ENCODE data around the gene PLCH2.

The PLCH2 gene

DNA sequence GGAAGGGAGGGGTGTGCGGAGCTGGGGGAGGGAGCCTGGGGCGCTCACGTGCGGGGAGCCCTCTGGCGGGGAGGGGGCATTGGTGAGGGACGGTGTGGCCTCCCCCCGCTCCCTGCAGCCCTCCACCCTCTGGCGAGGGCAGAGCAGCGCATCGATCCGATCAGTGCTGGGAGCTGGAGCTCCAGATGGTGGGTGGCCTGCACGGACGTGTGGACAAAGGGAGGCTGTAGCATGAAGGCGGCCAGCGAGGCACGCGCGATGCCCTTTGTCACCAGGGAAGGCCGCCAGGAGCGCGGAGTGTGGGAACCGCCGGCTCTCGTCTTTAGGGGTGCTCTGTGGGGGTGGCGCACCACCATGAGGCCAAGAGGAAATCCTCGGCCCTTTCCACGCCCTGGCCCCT is 59.4 kb downstream of the PLCH2 start:
- no peak for TF ChIP-seq FOXP2 (optimal IDR thresholded peaks at IDR 0.05; ENCODE audit: control extremely low read depth, extremely low read length, insufficient read depth)
- no peak for TF ChIP-seq POLR2AphosphoS5 (IDR thresholded peaks at IDR 0.05; ENCODE audit: borderline replicate concordance, low read depth, low read length)
- no peak for TF ChIP-seq EZH2 (IDR thresholded peaks at IDR 0.05)
- H3K4me3 ChIP-seq: no peak overlapping the region
- no peak for DNase-seq (ENCODE audit: low read depth, low spot score)
- H3K9ac ChIP-seq (ENCODE audit: insufficient read length): no peak overlapping the region
- H3K9me3 ChIP-seq (ENCODE audit: low read depth, low read length): no peaks in the 10 kb centered on the region
- H3K36me3 ChIP-seq (ENCODE audit: insufficient read depth, low read length): no peaks in the 10 kb centered on the region
- H3K27ac ChIP-seq: no peak overlapping the region

DNA sequence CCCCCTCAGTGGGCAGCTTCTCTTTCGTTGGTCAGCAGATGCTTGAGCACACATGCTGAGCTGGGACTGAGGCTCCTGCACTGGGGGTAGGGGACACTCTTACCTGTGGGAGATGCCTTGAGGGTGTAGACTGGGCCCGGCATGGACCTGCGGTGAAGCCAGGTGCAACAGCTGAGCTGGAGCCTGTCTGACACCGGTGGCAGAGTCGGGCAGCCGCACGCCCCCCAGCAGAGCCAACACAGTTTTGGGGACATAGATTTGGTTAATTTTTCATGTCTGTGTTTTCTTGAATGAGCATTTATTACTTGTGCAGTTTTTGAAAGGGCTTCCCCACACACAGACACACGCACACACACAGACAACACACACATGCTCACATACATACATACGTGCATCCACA is 59.9 kb downstream of the PLCH2 start:
- TF ChIP-seq EZH2 (IDR thresholded peaks at IDR 0.05) (no peak), FOXP2 (optimal IDR thresholded peaks at IDR 0.05; ENCODE audit: control extremely low read depth, extremely low read length, insufficient read depth) (no peak), POLR2AphosphoS5 (IDR thresholded peaks at IDR 0.05; ENCODE audit: borderline replicate concordance, low read depth, low read length) (no peak)
- no peaks in the 10 kb centered on the region for H3K36me3 ChIP-seq (ENCODE audit: insufficient read depth, low read length)
- H3K9ac ChIP-seq (ENCODE audit: insufficient read length): no peak overlapping the region
- DNase-seq (ENCODE audit: low read depth, low spot score): no peak
- H3K27ac ChIP-seq: no peak overlapping the region
- no peaks in the 10 kb centered on the region for H3K9me3 ChIP-seq (ENCODE audit: low read depth, low read length)
- H3K4me3 ChIP-seq: no peak overlapping the region

DNA sequence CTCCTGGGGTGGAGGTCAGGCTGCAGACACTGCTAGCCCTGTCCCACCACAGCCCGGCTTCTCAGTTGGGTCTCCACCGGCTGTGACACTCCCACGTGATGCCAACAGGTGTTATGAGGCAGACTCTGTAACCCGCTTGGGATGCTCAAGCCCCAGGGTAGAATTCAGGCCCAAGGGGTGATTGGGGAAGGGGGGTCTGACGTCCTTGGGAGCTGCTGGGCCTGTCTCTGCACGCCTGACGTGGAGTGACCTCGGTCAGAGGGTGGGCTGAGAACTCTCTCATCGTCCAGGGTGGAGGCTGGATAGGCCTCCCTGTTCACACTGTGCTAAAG is 61.7 kb downstream of the PLCH2 start:
- no peaks in the 10 kb centered on the region for H3K9me3 ChIP-seq (ENCODE audit: low read depth, low read length)
- TF ChIP-seq POLR2AphosphoS5 (IDR thresholded peaks at IDR 0.05; ENCODE audit: borderline replicate concordance, low read depth, low read length): no peak
- no peak for TF ChIP-seq EZH2 (IDR thresholded peaks at IDR 0.05)
- no peak for TF ChIP-seq FOXP2 (optimal IDR thresholded peaks at IDR 0.05; ENCODE audit: control extremely low read depth, extremely low read length, insufficient read depth)
- no peak overlapping the region for H3K27ac ChIP-seq
- DNase-seq (ENCODE audit: low read depth, low spot score): no peak
- H3K4me3 ChIP-seq: no peak overlapping the region
- no peak overlapping the region for H3K9ac ChIP-seq (ENCODE audit: insufficient read length)
- no peaks in the 10 kb centered on the region for H3K36me3 ChIP-seq (ENCODE audit: insufficient read depth, low read length)

DNA sequence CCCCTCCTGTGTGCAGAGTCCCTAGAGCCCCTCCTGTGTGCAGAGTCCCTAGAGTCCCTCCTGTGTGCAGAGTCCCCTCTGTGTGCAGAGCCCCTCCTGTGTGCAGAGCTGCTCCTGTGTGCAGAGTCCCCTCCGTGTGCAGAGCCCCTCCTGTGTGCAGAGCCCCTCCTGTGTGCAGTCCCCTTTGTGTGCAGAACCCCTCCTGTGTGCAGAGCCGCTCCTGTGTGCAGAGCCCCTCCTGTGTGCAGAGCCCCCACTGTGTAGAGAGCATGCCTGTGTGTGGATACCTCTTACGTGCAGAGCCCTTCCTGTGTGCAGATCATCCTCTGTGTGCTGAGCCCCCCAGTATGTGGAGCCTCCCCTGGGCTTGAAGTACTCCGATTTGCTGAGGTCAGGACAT is 62.3 kb downstream of the PLCH2 start:
- H3K4me3 ChIP-seq: no peak overlapping the region
- no peak for DNase-seq (ENCODE audit: low read depth, low spot score)
- no peak overlapping the region for H3K9ac ChIP-seq (ENCODE audit: insufficient read length)
- H3K36me3 ChIP-seq (ENCODE audit: insufficient read depth, low read length): no peaks in the 10 kb centered on the region
- TF ChIP-seq FOXP2 (optimal IDR thresholded peaks at IDR 0.05; ENCODE audit: control extremely low read depth, extremely low read length, insufficient read depth): no peak
- no peak for TF ChIP-seq POLR2AphosphoS5 (IDR thresholded peaks at IDR 0.05; ENCODE audit: borderline replicate concordance, low read depth, low read length)
- TF ChIP-seq EZH2 (IDR thresholded peaks at IDR 0.05): no peak
- no peaks in the 10 kb centered on the region for H3K9me3 ChIP-seq (ENCODE audit: low read depth, low read length)
- no peak overlapping the region for H3K27ac ChIP-seq

DNA sequence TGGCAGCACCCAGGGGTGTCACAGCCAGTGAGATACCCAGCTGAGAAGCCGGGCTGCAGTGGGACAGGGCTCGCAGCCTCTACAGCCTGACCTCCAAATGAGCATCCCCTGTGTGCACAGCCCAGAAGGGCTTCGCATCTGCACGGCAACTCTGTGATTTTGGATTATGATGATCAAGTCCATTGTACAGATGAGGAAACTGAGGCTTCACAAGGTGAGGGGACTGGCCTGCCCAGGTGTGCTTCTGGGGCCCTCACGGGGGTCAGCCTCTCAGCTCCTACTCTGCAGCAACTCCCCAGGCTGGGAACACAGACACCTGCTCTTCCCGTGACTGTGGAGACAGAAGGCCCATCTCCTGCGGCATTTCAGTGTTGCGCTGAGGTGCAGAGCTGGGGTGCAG is 62.8 kb downstream of the PLCH2 start:
- no peak for TF ChIP-seq POLR2AphosphoS5 (IDR thresholded peaks at IDR 0.05; ENCODE audit: borderline replicate concordance, low read depth, low read length)
- no peak for TF ChIP-seq FOXP2 (optimal IDR thresholded peaks at IDR 0.05; ENCODE audit: control extremely low read depth, extremely low read length, insufficient read depth)
- TF ChIP-seq EZH2 (IDR thresholded peaks at IDR 0.05): no peak
- H3K4me3 ChIP-seq: no peak overlapping the region
- no peak for DNase-seq (ENCODE audit: low read depth, low spot score)

DNA sequence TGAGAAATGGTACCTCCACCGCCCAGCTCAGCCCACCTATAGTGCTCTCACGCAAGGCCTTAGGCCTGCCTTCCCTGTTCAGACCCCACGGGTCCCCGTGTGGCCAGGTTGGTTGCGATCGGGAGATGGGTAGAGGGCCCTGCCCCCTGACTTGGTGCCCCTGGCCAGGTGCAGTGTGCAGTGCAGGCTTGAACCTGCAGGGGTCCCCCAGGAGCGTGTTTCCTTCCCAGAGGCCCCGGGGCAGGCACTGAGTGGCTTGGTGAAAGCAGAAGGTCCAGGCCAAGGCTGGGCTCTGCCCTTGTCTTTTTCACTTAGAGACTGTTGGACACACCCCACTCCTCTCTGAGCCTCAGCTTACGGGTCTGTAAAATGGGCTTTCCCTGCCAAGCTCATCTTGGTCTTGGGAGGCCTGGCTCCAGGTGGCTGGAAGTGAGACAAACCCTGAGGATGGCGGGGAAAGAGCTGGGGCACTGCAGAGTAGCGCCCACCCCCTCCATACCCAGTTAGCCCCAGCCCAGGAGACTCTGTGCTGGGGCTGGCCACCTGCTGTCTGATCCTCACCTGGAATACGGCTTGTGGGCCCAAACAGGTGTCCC is 63.3 kb downstream of the PLCH2 start:
- no peak overlapping the region for H3K27ac ChIP-seq
- H3K36me3 ChIP-seq (ENCODE audit: insufficient read depth, low read length): no peaks in the 10 kb centered on the region
- no peaks in the 10 kb centered on the region for H3K9me3 ChIP-seq (ENCODE audit: low read depth, low read length)
- TF ChIP-seq POLR2AphosphoS5 (IDR thresholded peaks at IDR 0.05; ENCODE audit: borderline replicate concordance, low read depth, low read length) (no peak), FOXP2 (optimal IDR thresholded peaks at IDR 0.05; ENCODE audit: control extremely low read depth, extremely low read length, insufficient read depth) (no peak), EZH2 (IDR thresholded peaks at IDR 0.05) (no peak)
- H3K4me3 ChIP-seq: no peak overlapping the region
- H3K9ac ChIP-seq (ENCODE audit: insufficient read length): no peak overlapping the region
- no peak for DNase-seq (ENCODE audit: low read depth, low spot score)

More for the DNA sequence above, 62.8 kb downstream of the PLCH2 start:
- Histone ChIP-seq H3K36me3 (ENCODE audit: insufficient read depth, low read length) (no peaks in the 10 kb centered on the region), H3K27ac (no peak overlapping the region), H3K9ac (ENCODE audit: insufficient read length) (no peak overlapping the region), H3K9me3 (ENCODE audit: low read depth, low read length) (no peaks in the 10 kb centered on the region)

DNA sequence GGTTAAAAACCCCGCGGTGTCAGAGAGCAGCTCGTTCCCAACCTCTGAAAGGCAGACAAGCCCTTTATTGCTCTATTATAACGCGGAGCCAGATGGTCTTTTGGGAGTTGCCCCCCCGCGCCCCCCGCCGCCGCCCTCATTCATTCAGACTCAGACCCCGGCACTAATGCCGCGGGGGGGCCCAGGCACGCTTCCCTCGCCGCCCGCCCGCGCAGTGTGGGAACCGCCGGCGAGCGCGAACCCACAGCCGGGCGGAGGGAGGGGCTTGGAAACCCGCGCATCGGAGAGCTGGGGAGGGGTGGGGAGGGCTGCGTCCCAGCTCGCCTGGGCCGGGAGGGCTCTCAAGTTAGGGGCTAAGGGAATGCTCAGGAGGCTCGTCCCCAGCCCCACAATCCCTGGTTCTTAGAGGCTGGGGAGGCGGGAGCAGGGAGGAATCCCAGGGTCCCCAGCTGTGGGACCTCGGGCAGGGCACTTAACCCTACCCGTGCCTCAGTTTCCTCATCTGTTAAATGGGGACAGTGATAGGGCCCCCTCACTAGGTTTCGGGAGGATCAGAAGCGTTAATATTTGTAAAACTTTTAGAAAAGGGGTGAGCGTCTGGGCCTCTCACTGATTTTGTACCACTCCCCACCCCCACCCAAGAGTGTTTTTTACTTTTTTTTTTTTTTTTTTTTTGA is 64.9 kb downstream of the PLCH2 start:
- no peak overlapping the region for H3K27ac ChIP-seq
- no peaks in the 10 kb centered on the region for H3K36me3 ChIP-seq (ENCODE audit: insufficient read depth, low read length)
- H3K4me3 ChIP-seq: peak overlapping the region; percentile 36
- DNase-seq (ENCODE audit: low read depth, low spot score): no peak
- H3K9me3 ChIP-seq (ENCODE audit: low read depth, low read length): no peaks in the 10 kb centered on the region
- no peak for TF ChIP-seq FOXP2 (optimal IDR thresholded peaks at IDR 0.05; ENCODE audit: control extremely low read depth, extremely low read length, insufficient read depth)
- TF ChIP-seq POLR2AphosphoS5 (IDR thresholded peaks at IDR 0.05; ENCODE audit: borderline replicate concordance, low read depth, low read length): no peak
- TF ChIP-seq EZH2 (IDR thresholded peaks at IDR 0.05): no peak
- H3K9ac ChIP-seq (ENCODE audit: insufficient read length): no peak overlapping the region

DNA sequence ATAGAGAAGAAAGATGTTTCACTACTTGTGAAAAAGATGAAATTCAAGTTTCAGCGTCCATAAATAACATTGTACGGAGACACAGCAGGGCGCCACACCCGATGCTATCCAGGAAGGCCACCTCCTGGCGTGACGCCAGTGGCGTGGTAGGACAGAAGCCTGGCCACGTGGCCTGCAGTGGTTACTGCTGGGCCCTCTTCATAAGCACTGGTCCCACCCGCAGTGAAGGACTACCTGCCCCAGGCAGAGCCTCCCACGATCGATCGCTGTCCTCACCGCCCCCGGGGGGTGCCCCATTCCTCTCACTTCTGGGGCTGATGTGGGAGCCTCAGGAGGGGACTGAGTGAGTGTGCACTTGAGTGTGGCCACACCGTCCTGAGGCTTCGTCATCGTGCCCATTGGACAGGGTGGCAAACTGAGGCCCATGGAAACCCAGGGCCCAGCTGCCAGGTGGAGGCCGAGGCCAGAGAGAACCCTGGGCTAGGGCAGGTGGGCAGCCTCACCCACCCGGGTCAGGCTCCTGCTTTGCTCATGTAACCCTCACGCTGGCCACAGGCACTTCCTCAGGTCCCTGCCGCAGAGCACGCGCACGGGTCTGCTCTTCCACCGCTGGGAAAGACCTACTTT is 65.6 kb downstream of the PLCH2 start:
- H3K4me3 ChIP-seq: no peak overlapping the region
- H3K36me3 ChIP-seq (ENCODE audit: insufficient read depth, low read length): no peaks in the 10 kb centered on the region
- H3K9me3 ChIP-seq (ENCODE audit: low read depth, low read length): no peaks in the 10 kb centered on the region
- TF ChIP-seq FOXP2 (optimal IDR thresholded peaks at IDR 0.05; ENCODE audit: control extremely low read depth, extremely low read length, insufficient read depth): no peak
- no peak for TF ChIP-seq POLR2AphosphoS5 (IDR thresholded peaks at IDR 0.05; ENCODE audit: borderline replicate concordance, low read depth, low read length)
- no peak for TF ChIP-seq EZH2 (IDR thresholded peaks at IDR 0.05)
- DNase-seq (ENCODE audit: low read depth, low spot score): no peak
- no peak overlapping the region for H3K27ac ChIP-seq
- no peak overlapping the region for H3K9ac ChIP-seq (ENCODE audit: insufficient read length)
